Measurements from ENCODE around the gene PIAS4. TPM values are rescaled to one million over a fixed set of nuclear protein-coding genes. Genes with fewer than 3 reads are reported as not detected.

PIAS4 gene
- total and polyA plus RNA-seq, 9 of the 15 experiments (the other 6 are each of a cell fraction or from before 2014, with no cell fraction given) = 0.27 to 34.9 (median 14.4) TPM

GRCh38 chr19:3977242-3978143 lies 30.0 kb upstream of the PIAS4 start (continued):
- peak in 1 of 2 experiments; percentile 45; a peak in 1 of 4 replicates for TF ChIP-seq SIN3A (IDR thresholded peaks at IDR 0.05; ENCODE audit: borderline replicate concordance in 2 of 2, control insufficient read depth in 1 of 2, low read depth in 2 of 2, low read length in 2 of 2)
- TF ChIP-seq ATF1 (CRISPR knock-in tag; IDR thresholded peaks at IDR 0.05) = no peak
- no peak for TF ChIP-seq ATF1 (tag; IDR thresholded peaks at IDR 0.05)
- TF ChIP-seq ADNP (tag; IDR thresholded peaks at IDR 0.05) = no peak
- TF ChIP-seq MLLT1 (IDR thresholded peaks at IDR 0.05) = peak in 1 of 2 experiments; percentile 37; a peak in 1 of 4 replicates
- peak; percentile 37 for TF ChIP-seq POLR2B (IDR thresholded peaks at IDR 0.05; ENCODE audit: low read depth, partially characterized antibody)
- no peak for TF ChIP-seq SNIP1 (IDR thresholded peaks at IDR 0.05; ENCODE audit: low read depth)
- TF ChIP-seq RBM22 (IDR thresholded peaks at IDR 0.05; ENCODE audit: low read depth, low read length, poor library complexity, severe bottlenecking) = peak; percentile 80
- 0 out of 2 replicates have a peak, but pooled peaks have one; percentile 57 for TF ChIP-seq SRSF1 (IDR thresholded peaks at IDR 0.05; ENCODE audit: low read depth, low read length)
- 0 out of 6 replicates have a peak, but pooled peaks of 1 of the 3 experiments have one; percentile 24 for TF ChIP-seq CTCF (IDR thresholded peaks at IDR 0.05 in 2 of 3, conservative IDR thresholded peaks at IDR 0.05 in 1 of 3; ENCODE audit: insufficient read depth in 2 of 3, low read depth in 1 of 3, low read length in 3 of 3)
- TF ChIP-seq PHF21A (IDR thresholded peaks at IDR 0.05; ENCODE audit: borderline replicate concordance, low read depth) = no peak
- TF ChIP-seq ZFX (CRISPR knock-in tag; IDR thresholded peaks at IDR 0.05) = 0 out of 2 replicates have a peak, but pooled peaks have one; percentile 34
- TF ChIP-seq ZNF518B (CRISPR knock-in tag; IDR thresholded peaks at IDR 0.05) = no peak
- peak; percentile 48 for TF ChIP-seq CCNT2 (IDR thresholded peaks at IDR 0.05; ENCODE audit: borderline replicate concordance, extremely low read depth, insufficient read length, low read depth, low read length)
- TF ChIP-seq SUPT5H (IDR thresholded peaks at IDR 0.05) = peak; percentile 49
- peak; percentile 8; the same call in 1 of the 2 replicates for TF ChIP-seq THAP12 (CRISPR knock-in tag; IDR thresholded peaks at IDR 0.05)
